Upper lobe of right lung (tissue), 1 donor: ENCODE results near the gene SLC25A38. TPM values are rescaled to one million over a fixed set of nuclear protein-coding genes. Genes with fewer than 3 reads are reported as not detected.

ENCODE experiments used
- ATAC-seq: fragments of 200-7000 bp; cut with Tn5 transposase; one replicate; pipeline ENCODE4 v1.9.1; 2020; ENCODE audit warnings: mild to moderate bottlenecking, moderate library complexity
- DNase-seq: peaks from one replicate; pipeline ENCODE4 v3.0.0-alpha.2; 2020
- H3K27ac ChIP-seq: fragments of 200-600 bp; one replicate; pipeline ENCODE4 v1.8.0; 2022
- H3K27me3 ChIP-seq: fragments of 200-600 bp; one replicate; pipeline ENCODE4 v1.8.0; 2022; ENCODE audit warnings: mild to moderate bottlenecking
- H3K36me3 ChIP-seq: fragments of 200-600 bp; one replicate; pipeline ENCODE4 v1.8.0; 2022
- H3K4me1 ChIP-seq: fragments of 200-600 bp; one replicate; pipeline ENCODE4 v1.8.0; 2022
- H3K4me3 ChIP-seq: fragments of 200-600 bp; one replicate; pipeline ENCODE4 v1.8.0; 2022; ENCODE audit warnings: mild to moderate bottlenecking
- H3K9me3 ChIP-seq: fragments of 200-600 bp; one replicate; pipeline ENCODE4 v1.8.0; 2022
- CTCF ChIP-seq: fragments of 200-600 bp; IDR thresholded peaks from one replicate; pipeline ENCODE4 v1.8.0; 2022; ENCODE audit warnings: antibody characterized with exemption
- intact Hi-C: fragments of 100-400 bp; cut with DNase I; formaldehyde crosslinking; loops from one replicate; pipeline ENCODE4 v1.11.0; 2022
- total RNA-seq: library from RNA; stranded (reverse); fragmentation: NEBNext Ultra II Directional; extraction: Animal tissue kit (Norgen Biotek cat#: 25700); gene quantifications from one replicate; pipeline ENCODE4 v1.2.1, GENCODE V29; 2021
- donor health status: DM: no; HTN: yes; CAD: no; lungs with severe emphysema.

SLC25A38 gene
- total RNA-seq, 1 donor from 2014 or later: 27.9 TPM

GRCh38 chr3:39445927-39446326 lies 62.8 kb downstream of the SLC25A38 start:
- H3K27me3 ChIP-seq: no peaks in the 10 kb centered on the region
- no peaks in the 10 kb centered on the region for H3K36me3 ChIP-seq
- TF ChIP-seq CTCF: no peak
- H3K9me3 ChIP-seq: no peaks in the 10 kb centered on the region
- ATAC-seq (no peak), DNase-seq (no peak)
- no peak overlapping the region for H3K4me3 ChIP-seq
- intact Hi-C loops: no loop called here
- no peaks in the 10 kb centered on the region for H3K4me1 ChIP-seq
- no peak overlapping the region for H3K27ac ChIP-seq

- Histone ChIP-seq H3K27me3 (no peaks in the 10 kb centered on the region), H3K4me3 (no peak overlapping the region), H3K4me1 (no peaks in the 10 kb centered on the region), H3K9me3 (no peaks in the 10 kb centered on the region), H3K36me3 (no peaks in the 10 kb centered on the region), H3K27ac (no peak overlapping the region)
- DNase-seq (no peak), ATAC-seq (no peak)
- intact Hi-C loops: no loop called here
- TF ChIP-seq CTCF: no peak
Observed at GRCh38 chr3:39446444-39446843, 63.3 kb downstream of the SLC25A38 start.

Other genes starting within 250 kb of the SLC25A38 start
- gene CSRNP1, start 229.8 kb upstream of the SLC25A38 start, total RNA-seq: 89.3 TPM
- not detected for gene XIRP1, start 190.8 kb upstream of the SLC25A38 start, total RNA-seq
- 8.3 TPM for gene CX3CR1, start 103.3 kb upstream of the SLC25A38 start, total RNA-seq
- not detected for gene CCR8, start 53.7 kb upstream of the SLC25A38 start, total RNA-seq
- gene RPSA, start 23.4 kb downstream of the SLC25A38 start, total RNA-seq: 732 TPM
- not detected for gene MOBP, start 84.3 kb downstream of the SLC25A38 start, total RNA-seq